Measurements from ENCODE around the gene LRP1B.

Gene LRP1B

DNA sequence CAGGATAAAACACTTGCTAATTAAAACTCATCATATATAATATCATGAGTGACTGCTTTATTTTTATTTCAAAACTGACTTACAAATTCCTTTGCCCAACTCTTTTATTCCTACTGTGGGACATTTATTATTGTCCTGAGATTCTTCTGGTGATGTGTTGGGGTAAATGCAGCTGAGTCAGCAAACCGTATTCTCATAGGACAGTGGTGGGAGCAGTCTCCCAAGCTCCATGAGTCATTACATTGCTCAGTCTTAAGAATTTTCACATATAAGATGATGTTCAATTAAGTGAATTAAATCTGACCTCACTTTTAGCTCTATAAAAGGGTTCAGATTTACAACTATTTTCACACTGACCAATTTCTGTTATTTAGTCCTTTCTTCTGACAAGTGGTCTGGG, 1530.7 kb downstream of the LRP1B start:
- no peak overlapping the region for H3K4me3 ChIP-seq (ENCODE audit: low read depth, low read length)
- no peak for TF ChIP-seq CTCF (IDR thresholded peaks at IDR 0.05; ENCODE audit: insufficient read depth, low read depth, low read length, missing control alignments)
- DNase-seq (ENCODE audit: low read depth): no peak

- H3K4me3 ChIP-seq (ENCODE audit: low read depth, low read length): no peak overlapping the region
- TF ChIP-seq CTCF (IDR thresholded peaks at IDR 0.05; ENCODE audit: insufficient read depth, low read depth, low read length, missing control alignments): no peak
- peak; percentile 5 for DNase-seq (ENCODE audit: low read depth)
Measured at GRCh38 chr2:140597836-140598235, 1533.0 kb downstream of the LRP1B start.

GRCh38 chr2:140597205-140597604, 1533.6 kb downstream of the LRP1B start:
- DNase-seq (ENCODE audit: low read depth): no peak
- H3K4me3 ChIP-seq (ENCODE audit: low read depth, low read length): no peak overlapping the region
- no peak for TF ChIP-seq CTCF (IDR thresholded peaks at IDR 0.05; ENCODE audit: insufficient read depth, low read depth, low read length, missing control alignments)

- no peak for DNase-seq (ENCODE audit: low read depth)
- no peak for TF ChIP-seq CTCF (IDR thresholded peaks at IDR 0.05; ENCODE audit: insufficient read depth, low read depth, low read length, missing control alignments)
- H3K4me3 ChIP-seq (ENCODE audit: low read depth, low read length): no peak overlapping the region
Measured at GRCh38 chr2:140596447-140596846, 1534.4 kb downstream of the LRP1B start.

GRCh38 chr2:140595107-140595506, 1535.7 kb downstream of the LRP1B start:
- TF ChIP-seq CTCF (IDR thresholded peaks at IDR 0.05; ENCODE audit: insufficient read depth, low read depth, low read length, missing control alignments): no peak
- no peak for DNase-seq (ENCODE audit: low read depth)
- H3K4me3 ChIP-seq (ENCODE audit: low read depth, low read length): no peak overlapping the region

- H3K4me3 ChIP-seq (ENCODE audit: low read depth, low read length): no peak overlapping the region
- DNase-seq (ENCODE audit: low read depth): no peak
- TF ChIP-seq CTCF (IDR thresholded peaks at IDR 0.05; ENCODE audit: insufficient read depth, low read depth, low read length, missing control alignments): no peak
Measured at GRCh38 chr2:140593132-140593531, 1537.7 kb downstream of the LRP1B start.

- no peak for TF ChIP-seq CTCF (IDR thresholded peaks at IDR 0.05; ENCODE audit: insufficient read depth, low read depth, low read length, missing control alignments)
- DNase-seq (ENCODE audit: low read depth): no peak
- H3K4me3 ChIP-seq (ENCODE audit: low read depth, low read length): no peak overlapping the region
Measured at GRCh38 chr2:140589696-140590095, 1541.1 kb downstream of the LRP1B start.
